Panc1 (cell line): Measurements from ENCODE around the gene RBL1. TPM values are rescaled to one million over a fixed set of nuclear protein-coding genes. Genes with fewer than 3 reads are reported as not detected.
"Not testable (repeated sequence)": the region's sequence is repeated elsewhere in the genome, so short reads cannot be mapped to it uniquely, and the experiment has no call there.

Source experiments
- ATAC-seq: fragments of 200-7000 bp; cut with Tn5 transposase; 2 replicates; pipeline ENCODE4 v1.9.1; 2020; ENCODE audit warnings: mild to moderate bottlenecking, moderate library complexity
- BruUV-seq: library from RNA; stranded (reverse); fragments of 400-500 nt; replicated peaks from 2 replicates; lab custom pipeline; 2021; lab: Mats Ljungman, UMichigan
- CTCF ChIA-PET: fragments of 300-600 bp; sonication (Branson Sonifier 250); formaldehyde crosslinking; loops from one replicate; lab custom pipeline; 2022; ENCODE audit warnings: antibody characterized with exemption; lab: Charles Lee
- POLR2A ChIA-PET: fragments of 300-600 bp; sonication (Branson Sonifier 250); formaldehyde crosslinking; loops from one replicate; lab custom pipeline; 2022; ENCODE audit warnings: antibody characterized with exemption; lab: Charles Lee
- DNase-seq: peaks from one replicate; pipeline ENCODE4 v3.0.0-alpha.2; 2010; ENCODE audit warnings: low read depth, low spot score
- H3K27ac ChIP-seq: 2 replicates; pipeline ENCODE4 v1.5.1; 2011; ENCODE audit warnings: mild to moderate bottlenecking, low read length, inconsistent platforms
- H3K27me3 ChIP-seq: fragments of 200-500 bp; sonication (Bioruptor generic); 2 replicates; pipeline ENCODE4 v1.6.0; 2014; ENCODE audit warnings: low read length, inconsistent platforms; ENCODE audit not compliant: control insufficient read depth, insufficient read depth
- H3K36me3 ChIP-seq: fragments of 200-500 bp; sonication (Bioruptor generic); 2 replicates; pipeline ENCODE4 v1.5.1; 2014; ENCODE audit warnings: inconsistent platforms, mild to moderate bottlenecking, low read length, moderate library complexity; ENCODE audit not compliant: control insufficient read depth, insufficient read depth
- H3K4me1 ChIP-seq: 2 replicates; pipeline ENCODE4 v1.5.1; 2011; ENCODE audit warnings: inconsistent platforms, mild to moderate bottlenecking, low read length, moderate library complexity; ENCODE audit not compliant: control insufficient read depth, insufficient read depth
- H3K4me3 ChIP-seq, 2 experiments: 2 replicates each; pipeline ENCODE4 v1.5.1; 2011 to 2012; ENCODE audit warnings: low read depth in 2 of 2, low read length in 2 of 2, mild to moderate bottlenecking in 2 of 2, inconsistent platforms in 1 of 2, moderate library complexity in 1 of 2
- H3K9me3 ChIP-seq: fragments of 200-500 bp; sonication (Bioruptor generic); 2 replicates; pipeline ENCODE4 v1.5.1; 2014; ENCODE audit warnings: low read depth, mild to moderate bottlenecking, inconsistent platforms, low read length, moderate library complexity; ENCODE audit not compliant: control insufficient read depth, insufficient read depth
- CTCF ChIP-seq: fragments of 450-650 bp; IDR thresholded peaks from 2 replicates; pipeline ENCODE4 v1.5.1; 2017; ENCODE audit warnings: mild to moderate bottlenecking
- POLR2AphosphoS5 ChIP-seq: IDR thresholded peaks from 2 replicates; pipeline ENCODE4 v1.6.1; 2012; ENCODE audit warnings: mild to moderate bottlenecking, low read depth, low read length, moderate library complexity
- REST ChIP-seq, 2 experiments: IDR thresholded peaks; 2 replicates each; pipeline ENCODE4 v1.6.1; 2011 to 2012; ENCODE audit warnings: low read depth in 2 of 2, control low read depth in 1 of 2, low read length in 1 of 2, mild to moderate bottlenecking in 1 of 2, moderate library complexity in 1 of 2; ENCODE audit not compliant: insufficient read depth in 1 of 2
- SIN3A ChIP-seq: IDR thresholded peaks from 2 replicates; pipeline ENCODE4 v1.6.1; 2012; ENCODE audit warnings: low read depth, mild to moderate bottlenecking, low read length, moderate library complexity, borderline replicate concordance; ENCODE audit not compliant: insufficient read depth
- TCF7L2 ChIP-seq: IDR thresholded peaks from 2 replicates; pipeline ENCODE4 v1.6.1; 2011; ENCODE audit warnings: mild to moderate bottlenecking, low read depth, low read length, inconsistent platforms
- in situ Hi-C: cut with HindIII; loops from 2 replicates; pipeline ENCODE4 v1.10.0; 2016; ENCODE audit warnings: low sequenced_read_pairs, low pct_unique_long_range_greater_than_20kb
- intact Hi-C: fragments of 100-400 bp; cut with micrococcal nuclease; formaldehyde crosslinking; loops from one replicate; pipeline ENCODE4 v1.10.0; 2022; ENCODE audit not compliant: unreplicated experiment
- total RNA-seq: library from RNA; stranded (reverse); gene quantifications from one replicate; pipeline ENCODE4 v1.2.1, GENCODE V29; 2021; ENCODE audit not compliant: unreplicated experiment

The RBL1 gene
- total RNA-seq, 1 experiment from 2014 or later: 14.0 TPM

GRCh38 chr20:36966965-36967364 lies 128.8 kb downstream of the RBL1 start:
- ATAC-seq, H3K4me3 ChIP-seq, H3K9me3 ChIP-seq, DNase-seq, CTCF ChIA-PET, H3K27me3 ChIP-seq, H3K36me3 ChIP-seq, BruUV-seq, H3K4me1 ChIP-seq, intact Hi-C loops, in situ Hi-C loops, H3K27ac ChIP-seq: not testable (repeated sequence)
- POLR2A ChIA-PET: interaction anchor here (0.6 kb wide), 1 partner anchor 9 kb away, joined by 3 read pairs; no protein-coding TSS in a partner anchor

GRCh38 chr20:36962354-36962941 lies 133.3 kb downstream of the RBL1 start:
- H3K4me3 ChIP-seq, BruUV-seq, H3K27ac ChIP-seq, H3K9me3 ChIP-seq, POLR2A ChIA-PET, DNase-seq, ATAC-seq, H3K27me3 ChIP-seq, H3K4me1 ChIP-seq, CTCF ChIA-PET, H3K36me3 ChIP-seq, in situ Hi-C loops, intact Hi-C loops: not testable (repeated sequence)

- Histone ChIP-seq H3K9me3 (peaks cover 3% of the 10 kb centered on the region; the same call in 1 of the 2 replicates), H3K27ac (no peak overlapping the region), H3K36me3 (no peaks in the 10 kb centered on the region), H3K4me1 (no peaks in the 10 kb centered on the region; the same call in 1 of the 2 replicates), H3K4me3 (no peak overlapping the region), H3K27me3 (no peaks in the 10 kb centered on the region)
- no TSS peak for BruUV-seq
- ATAC-seq (no peak), DNase-seq (no peak)
- in situ Hi-C loops (no loop called here), intact Hi-C loops (no loop called here)
- CTCF ChIA-PET: no interaction called here
- TF ChIP-seq CTCF (no peak), REST (IDR thresholded peaks at IDR 0.05; ENCODE audit: insufficient read depth in 1 of 2, low read depth in 2 of 2, low read length in 1 of 2) (no peak), SIN3A (no peak), TCF7L2 (no peak), POLR2AphosphoS5 (no peak)
- POLR2A ChIA-PET: interaction anchor here (0.9 kb wide), 1 partner anchor 150 kb away, joined by 4 read pairs; no protein-coding TSS in a partner anchor
Measured at GRCh38 chr20:36959242-36959641, 136.6 kb downstream of the RBL1 start.
